ENCODE data around the gene FARS2.
A peak's percentile ranks its signal among the peaks of the same experiment; 100 is the strongest.

Gene FARS2
- long read RNA-seq, donor 1, transcript FARS2-201 (7 exons, 1,663 nt), result major isoform, 9 of 19 reads
- long read RNA-seq, donor 1, partial matches to known transcripts, result 10 of 19 reads
- long read RNA-seq, donor 1, other reads (novel, unspliced or antisense), result 0 of 19 reads
- long read RNA-seq, donor 2, transcript FARS2-201 (7 exons, 1,663 nt), result major isoform, 5 of 13 reads
- long read RNA-seq, donor 2, partial matches to known transcripts, result 7 of 13 reads
- long read RNA-seq, donor 2, other reads (novel, unspliced or antisense), result 0 of 13 reads
- long read RNA-seq, donor 3, result 0 reads
- long read RNA-seq, donor 4, partial matches to known transcripts, result 7 of 9 reads
- long read RNA-seq, donor 4, other reads (novel, unspliced or antisense), result 0 of 9 reads
- long read RNA-seq, donor 5, transcript FARS2-201 (7 exons, 1,663 nt), result major isoform, 7 of 22 reads
- long read RNA-seq, donor 5, partial matches to known transcripts, result 14 of 22 reads
- long read RNA-seq, donor 5, other reads (novel, unspliced or antisense), result 0 of 22 reads
- long read RNA-seq, donor 6, transcript FARS2-201 (7 exons, 1,663 nt), result major isoform, 7 of 12 reads
- long read RNA-seq, donor 6, partial matches to known transcripts, result 5 of 12 reads
- long read RNA-seq, donor 6, other reads (novel, unspliced or antisense), result 0 of 12 reads
- long read RNA-seq, donor 7, transcript FARS2-201 (7 exons, 1,663 nt), result major isoform, 9 of 21 reads
- long read RNA-seq, donor 7, partial matches to known transcripts, result 11 of 21 reads
- long read RNA-seq, donor 7, other reads (novel, unspliced or antisense), result 0 of 21 reads
- long read RNA-seq, donor 8, transcript FARS2-201 (7 exons, 1,663 nt), result major isoform, 9 of 73 reads
- long read RNA-seq, donor 8, partial matches to known transcripts, result 64 of 73 reads
- long read RNA-seq, donor 8, other reads (novel, unspliced or antisense), result 0 of 73 reads

- DNase-seq, result peak; percentile 100
These were observed at the start of gene FARS2, which contains the start of gene LYRM4 for GRCh38 chr6:5260661-5261544. Gene FARS2, plus strand, starts transcription at chr6:5261513. Gene LYRM4, minus strand, starts transcription at chr6:5260950. Its CDS starts 217 bp downstream, at chr6:5260733.

GRCh38 chr6:5213836-5214235 is 47.5 kb upstream of the FARS2 start:
- DNase-seq, result peak; percentile 28

GRCh38 chr6:5214570-5215052 is 46.7 kb upstream of the FARS2 start:
- peak; percentile 65 for DNase-seq

DNA sequence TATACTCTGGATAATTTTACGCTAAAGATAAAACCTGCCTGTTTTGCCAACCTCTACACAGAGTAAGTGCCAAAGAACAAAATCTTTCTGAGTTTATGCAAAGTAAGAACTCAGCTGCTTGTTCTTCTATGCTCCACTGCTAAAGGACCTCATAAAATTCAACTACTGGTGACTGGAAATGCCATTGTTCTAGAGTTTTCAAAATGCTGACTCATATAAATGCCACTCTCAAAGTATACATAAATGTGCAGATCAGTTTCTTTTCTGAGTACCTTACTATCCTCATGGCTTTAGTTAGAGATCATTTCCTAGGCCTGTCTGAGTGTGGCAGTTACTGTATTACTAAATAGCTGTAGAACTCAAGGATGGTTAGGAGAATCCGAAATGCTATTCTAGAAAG is 46.2 kb upstream of the FARS2 start:
- DNase-seq, result no peak

GRCh38 chr6:5215799-5216198 is 45.5 kb upstream of the FARS2 start:
- DNase-seq, result no peak

DNA sequence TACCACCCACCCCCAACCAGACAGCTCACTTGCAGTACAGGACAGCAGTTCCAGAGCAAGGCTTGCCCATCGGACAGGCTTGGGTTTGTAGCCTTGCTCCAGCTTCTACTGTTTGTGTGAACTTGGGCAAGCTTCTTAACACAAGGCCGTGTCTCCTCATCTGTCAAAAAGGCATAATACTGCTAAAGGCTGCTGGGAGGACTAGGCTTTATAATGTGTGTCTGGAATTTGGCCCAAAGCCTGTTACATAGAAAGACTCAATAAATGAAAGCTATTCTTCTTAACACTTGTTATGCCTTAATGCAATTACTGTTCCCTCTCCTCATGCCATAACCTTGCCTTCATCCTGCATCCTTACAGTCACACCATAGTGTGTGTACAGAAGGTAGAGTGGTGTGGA is 44.0 kb upstream of the FARS2 start:
- no peak for DNase-seq

DNA sequence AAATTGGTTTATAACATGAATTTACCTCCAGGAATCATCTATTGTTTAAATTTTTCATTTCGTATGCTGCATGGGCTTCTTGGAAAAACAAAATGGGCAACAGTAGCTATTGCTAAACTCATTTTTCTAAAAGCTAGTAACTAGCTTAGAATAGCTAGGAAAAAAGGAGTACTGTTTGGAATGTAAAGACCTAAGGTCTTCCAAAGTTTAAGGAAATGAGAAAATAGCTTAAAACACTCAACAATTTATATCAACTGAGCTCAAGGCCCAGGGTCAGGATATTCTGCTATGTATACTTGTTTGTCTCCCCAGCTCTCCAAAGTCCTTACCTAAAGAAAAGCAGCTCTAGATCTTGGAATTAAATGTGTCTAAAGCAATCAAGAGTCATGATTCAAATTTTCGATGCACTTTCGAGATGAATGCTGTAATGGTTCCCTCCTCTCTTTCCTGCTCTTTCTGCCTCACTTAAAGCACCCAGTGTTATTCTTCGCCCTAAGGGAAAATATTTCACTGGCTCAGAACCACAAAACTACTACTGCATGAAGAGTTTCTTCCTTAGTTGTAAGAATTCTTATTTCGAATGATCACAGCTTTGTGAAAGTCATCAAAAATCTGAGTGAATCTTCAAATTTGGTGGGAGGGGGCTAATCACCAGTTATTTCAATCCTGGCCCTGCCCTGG is 42.2 kb upstream of the FARS2 start:
- DNase-seq, result no peak

- DNase-seq, result no peak
These were observed 40.9 kb upstream of the FARS2 start for GRCh38 chr6:5220443-5220842.

DNA sequence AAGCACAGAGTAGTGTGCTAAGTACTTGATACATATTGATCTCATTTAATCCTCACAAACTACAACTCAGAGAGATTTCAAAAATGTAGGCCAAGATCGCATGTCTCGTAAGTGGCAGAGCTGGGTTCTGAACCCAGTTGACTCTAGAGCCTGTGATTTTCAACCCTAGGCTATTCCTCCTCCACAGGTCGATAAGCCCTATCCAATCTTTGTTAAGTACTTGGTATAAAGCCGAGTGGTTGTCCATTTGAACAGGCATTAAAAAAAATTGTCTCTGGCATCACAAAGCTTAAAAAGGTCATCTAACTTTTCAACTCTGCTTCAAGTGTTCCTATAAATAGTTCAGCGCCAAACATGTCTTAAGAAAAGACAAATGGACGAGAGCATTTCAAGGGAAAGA is 38.0 kb upstream of the FARS2 start:
- DNase-seq, result no peak

- no peak for DNase-seq
These were observed 32.0 kb upstream of the FARS2 start for GRCh38 chr6:5229356-5229755.

DNA sequence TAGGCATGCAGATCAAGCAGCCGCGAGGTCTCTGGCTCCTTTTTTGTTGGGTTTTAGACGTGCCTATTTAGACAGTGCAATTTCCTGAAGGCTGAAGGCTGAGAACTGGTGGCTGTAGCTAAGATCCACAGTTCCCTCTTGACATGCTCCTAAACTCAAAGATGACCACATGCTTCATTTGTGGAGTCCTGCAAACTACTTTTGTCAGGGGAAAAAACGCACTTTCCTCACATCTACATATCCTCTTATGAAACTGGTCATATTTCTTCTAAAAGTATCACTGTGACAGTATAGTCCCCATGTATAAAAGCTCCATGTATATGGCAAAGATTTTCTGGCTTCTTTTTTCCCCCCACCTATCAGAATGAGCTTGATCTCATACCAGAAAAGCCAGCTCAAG is 31.2 kb upstream of the FARS2 start:
- DNase-seq, result no peak

GRCh38 chr6:5231289-5231688 is 30.0 kb upstream of the FARS2 start:
- no peak for DNase-seq

DNA sequence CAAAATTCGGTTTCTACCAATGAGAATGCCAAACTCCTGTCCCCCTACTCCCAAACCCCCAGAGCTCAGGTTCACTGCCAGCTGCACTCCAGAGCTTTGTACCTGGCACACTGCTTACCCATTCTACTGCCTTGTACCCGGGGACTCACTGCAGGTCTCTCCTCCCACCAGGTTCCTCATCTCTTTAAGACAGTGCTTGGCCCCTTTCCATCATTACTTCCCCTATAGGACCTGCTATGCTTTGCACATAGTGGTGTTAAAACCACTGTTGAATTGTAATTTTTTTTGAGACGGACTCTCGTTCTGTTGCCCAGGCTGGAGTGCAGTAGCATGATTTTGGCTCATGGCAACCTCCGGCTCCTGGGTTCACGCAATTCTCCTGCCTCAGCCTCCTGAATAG is 26.4 kb upstream of the FARS2 start:
- DNase-seq, result no peak

- no peak for DNase-seq
These were observed 25.5 kb upstream of the FARS2 start for GRCh38 chr6:5235830-5236229.

GRCh38 chr6:5237805-5238204 is 23.5 kb upstream of the FARS2 start:
- DNase-seq, result no peak

- DNase-seq, result no peak
These were observed 23.0 kb upstream of the FARS2 start for GRCh38 chr6:5238336-5238735.

GRCh38 chr6:5241252-5241651 is 20.1 kb upstream of the FARS2 start:
- DNase-seq, result no peak

GRCh38 chr6:5243069-5243468 is 18.2 kb upstream of the FARS2 start:
- DNase-seq, result no peak

DNA sequence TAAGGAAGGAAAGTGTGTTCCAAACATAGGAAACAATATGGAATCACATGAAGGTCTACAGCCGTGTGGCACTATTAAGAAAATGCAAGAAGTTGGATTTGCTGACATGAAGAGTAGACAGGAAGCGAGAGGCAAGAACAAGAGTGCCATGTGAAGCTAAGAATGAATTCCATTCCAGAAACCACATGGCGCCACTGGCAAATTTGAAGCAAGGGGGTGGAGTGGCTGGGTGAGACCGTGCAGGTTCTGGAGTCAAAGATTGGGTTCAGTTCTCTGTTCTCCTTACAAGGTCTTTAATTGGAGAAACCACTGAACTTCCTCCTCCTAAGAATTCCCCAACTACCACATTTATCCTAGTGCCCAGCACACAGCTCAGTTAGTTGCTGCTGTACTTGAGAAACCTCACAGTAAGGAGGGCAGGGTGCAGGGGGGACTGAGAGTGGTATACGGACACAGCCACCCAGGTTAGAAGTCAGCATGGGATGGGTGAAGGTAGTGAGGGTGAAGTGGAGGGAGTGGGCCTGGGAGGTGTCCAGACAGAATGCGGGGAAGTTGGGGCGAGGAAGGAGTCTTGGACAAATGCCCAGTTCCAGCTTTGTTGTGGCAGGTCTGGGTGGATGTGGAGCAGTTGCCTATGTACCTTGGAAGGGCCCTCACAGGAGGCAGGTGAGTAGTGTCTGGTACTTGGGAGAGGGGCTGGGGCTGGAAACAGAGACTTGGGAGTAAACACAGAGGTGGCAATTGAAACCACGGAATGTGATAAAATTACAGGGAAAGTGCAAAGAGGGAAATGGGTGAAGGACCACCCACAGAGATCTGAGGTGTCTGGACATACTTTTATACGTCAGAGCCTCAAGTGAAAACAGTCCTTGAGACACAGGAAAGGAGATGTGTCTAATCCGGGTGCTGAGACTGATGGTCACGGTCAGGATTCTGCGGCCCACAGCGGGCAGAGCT is 14.9 kb upstream of the FARS2 start:
- no peak for DNase-seq

- no peak for DNase-seq
These were observed 14.1 kb upstream of the FARS2 start for GRCh38 chr6:5247201-5247600.
